Posterior vena cava (tissue), 2 donors: ENCODE results near the gene TMPRSS11D. TPM values are rescaled to one million over a fixed set of nuclear protein-coding genes. Genes with fewer than 3 reads are reported as not detected.

Source experiments
- DNase-seq: peaks from one replicate; pipeline ENCODE4 v3.0.0-alpha.2; 2020; ENCODE audit warnings: low spot score
- intact Hi-C, 2 donors: fragments of 100-400 bp; cut with DNase I; formaldehyde crosslinking; loops; one replicate each; pipeline versions ENCODE4 v1.14.1 to v1.14.2; 2022 to 2023
- total RNA-seq, 2 donors: library from RNA; stranded (reverse); fragmentation: NEBNext Ultra II Directional; extraction: Animal tissue kit (Norgen Biotek cat#: 25700); gene quantifications; one replicate each; pipeline ENCODE4 v1.2.1, GENCODE V29; 2021
- donor health status: DM: yes; HTN: yes; CAD: no.
- donor health status: DM: yes; HTN: yes; CAD: no.

Gene TMPRSS11D
- total RNA-seq, 2 donors from 2014 or later = not detected

GRCh38 chr4:67785528-67785927 is 98.3 kb downstream of the TMPRSS11D start:
- no peak for DNase-seq
- intact Hi-C loops = no loop called here

- no peak for DNase-seq
- intact Hi-C loops = no loop called here
Observed at GRCh38 chr4:67779631-67780030, 104.2 kb downstream of the TMPRSS11D start.

GRCh38 chr4:67776746-67777145 is 107.1 kb downstream of the TMPRSS11D start:
- intact Hi-C loops = no loop called here
- no peak for DNase-seq

Other genes starting within 250 kb of the TMPRSS11D start
- 10 to 100 TPM; 33.7 to 48.9 TPM for gene UBA6, start 182.8 kb downstream of the TMPRSS11D start, total RNA-seq
- not detected for gene GNRHR, start 129.6 kb downstream of the TMPRSS11D start, total RNA-seq
- gene TMPRSS11A, start 79.5 kb upstream of the TMPRSS11D start, total RNA-seq = not detected
- not detected for gene TMPRSS11F, start 245.9 kb upstream of the TMPRSS11D start, total RNA-seq